CD14-positive monocyte (primary cell): ENCODE measurements around the gene LGALS3. TPM values are rescaled to one million over a fixed set of nuclear protein-coding genes. Genes with fewer than 3 reads are reported as not detected.

Source experiments
- DNase-seq, 3 donors: peaks; one replicate each; pipeline ENCODE4 v3.0.0-alpha.2; 2011 to 2022
- H2AFZ ChIP-seq: 2 replicates; pipeline ENCODE4 v1.6.0; 2012; ENCODE audit warnings: mild to moderate bottlenecking, low read depth, low read length, inconsistent platforms; ENCODE audit not compliant: insufficient read depth, poor library complexity, severe bottlenecking
- H3K27ac ChIP-seq, 2 donors: 1 replicate in 1 of 2; 2 replicates in 1 of 2; pipeline ENCODE4 v1.5.1; 2012 to 2013; ENCODE audit warnings: low read length in 2 of 2, control low read depth in 1 of 2, inconsistent platforms in 1 of 2, low read depth in 1 of 2, mild to moderate bottlenecking in 1 of 2
- H3K27me3 ChIP-seq, 2 donors: one replicate each; pipeline versions ENCODE4 v1.6.0 to v1.6.1; 2011 to 2013; ENCODE audit warnings: low read length in 2 of 2; ENCODE audit not compliant: control insufficient read depth in 2 of 2, insufficient read depth in 2 of 2
- H3K36me3 ChIP-seq, 2 donors: replicated peaks in 1 of 2; 1 replicate in 1 of 2; 2 replicates in 1 of 2; pipeline versions ENCODE4 v1.5.1 to v1.6.1; 2012 to 2013; ENCODE audit warnings: low read length in 2 of 2, control low read depth in 1 of 2, inconsistent platforms in 1 of 2, mild to moderate bottlenecking in 1 of 2; ENCODE audit not compliant: insufficient read depth in 2 of 2, control insufficient read depth in 1 of 2
- H3K4me1 ChIP-seq, 2 donors: 1 replicate in 1 of 2; 2 replicates in 1 of 2; pipeline versions ENCODE4 v1.5.1 to v1.6.1; 2012 to 2013; ENCODE audit warnings: low read length in 2 of 2, control low read depth in 1 of 2, inconsistent platforms in 1 of 2, mild to moderate bottlenecking in 1 of 2, moderate library complexity in 1 of 2; ENCODE audit not compliant: insufficient read depth in 2 of 2, control insufficient read depth in 1 of 2
- H3K4me2 ChIP-seq: replicated peaks from 2 replicates; pipeline ENCODE3; 2012; ENCODE audit warnings: low read length, moderate library complexity, mild to moderate bottlenecking; ENCODE audit not compliant: poor library complexity, severe bottlenecking; ENCODE audit errors: extremely low read depth
- H3K4me3 ChIP-seq, 3 experiments: fragments of 200-600 bp in 1 of 3; sonication (generic) in 1 of 3; replicated peaks in 1 of 3; 1 replicate in 2 of 3; 2 replicates in 1 of 3; pipeline ENCODE4 v1.5.1; 2011 to 2013; ENCODE audit warnings: low read length in 3 of 3, mild to moderate bottlenecking in 3 of 3, control low read depth in 2 of 3, low read depth in 2 of 3, inconsistent platforms in 1 of 3, moderate library complexity in 1 of 3
- H3K79me2 ChIP-seq: 2 replicates; pipeline ENCODE4 v1.6.0; 2012; ENCODE audit warnings: mild to moderate bottlenecking, control low read depth, inconsistent platforms, low read length, moderate library complexity; ENCODE audit not compliant: insufficient read depth
- H3K9ac ChIP-seq: 2 replicates; pipeline ENCODE4 v1.6.0; 2017; ENCODE audit warnings: low read length, mild to moderate bottlenecking; ENCODE audit not compliant: insufficient read depth, poor library complexity, severe bottlenecking
- H3K9me3 ChIP-seq, 2 donors: replicated peaks in 1 of 2; 1 replicate in 1 of 2; 2 replicates in 1 of 2; pipeline versions ENCODE4 v1.5.1 to v1.6.1; 2012 to 2013; ENCODE audit warnings: low read length in 2 of 2, control low read depth in 1 of 2; ENCODE audit not compliant: control insufficient read depth in 1 of 2, insufficient read depth in 1 of 2
- H4K20me1 ChIP-seq: 2 replicates; pipeline ENCODE4 v1.6.0; 2012; ENCODE audit warnings: mild to moderate bottlenecking, low read length, control low read depth, moderate library complexity; ENCODE audit not compliant: insufficient read depth
- H3K27ac Mint-ChIP-seq, 7 donors: one replicate each; pipeline ENCODE4 v1.8.0; 2020; ENCODE audit warnings: mild to moderate bottlenecking in 7 of 7, mixed read lengths in 7 of 7, moderate library complexity in 6 of 7, inconsistent platforms in 2 of 7
- H3K27me3 Mint-ChIP-seq, 3 donors: one replicate each; pipeline ENCODE4 v1.8.0; 2021 to 2022; ENCODE audit warnings: low read depth in 3 of 3, mild to moderate bottlenecking in 3 of 3, mixed read lengths in 3 of 3, moderate library complexity in 3 of 3, inconsistent platforms in 1 of 3
- H3K36me3 Mint-ChIP-seq, 2 donors: one replicate each; pipeline ENCODE4 v1.8.0; 2020; ENCODE audit warnings: mixed read lengths in 2 of 2, inconsistent platforms in 1 of 2, mild to moderate bottlenecking in 1 of 2
- H3K4me1 Mint-ChIP-seq: one replicate; pipeline ENCODE4 v1.8.0; 2020; ENCODE audit warnings: mild to moderate bottlenecking, mixed read lengths
- H3K4me3 Mint-ChIP-seq, 2 donors: one replicate each; pipeline ENCODE4 v1.8.0; 2020; ENCODE audit warnings: mild to moderate bottlenecking in 2 of 2, mixed read lengths in 2 of 2, moderate library complexity in 1 of 2
- H3K9me3 Mint-ChIP-seq, 7 donors: one replicate each; pipeline ENCODE4 v1.8.0; 2020 to 2022; ENCODE audit warnings: mixed read lengths in 7 of 7, mild to moderate bottlenecking in 6 of 7, moderate library complexity in 6 of 7, inconsistent platforms in 2 of 7
- CTCF ChIP-seq: fragments of 200-600 bp; IDR thresholded peaks from one replicate; pipeline ENCODE4 v1.8.0; 2022; ENCODE audit warnings: antibody characterized with exemption, mild to moderate bottlenecking
- WGBS: methylation state at CpG from one replicate; pipeline ENCODE4 v1.1.5; 2013; ENCODE audit warnings: missing lambda C conversion rate; ENCODE audit not compliant: insufficient coverage; 5-methylcytosine and 5-hydroxymethylcytosine counted together
- intact Hi-C, 2 donors: fragments of 100-400 bp; cut with micrococcal nuclease; formaldehyde crosslinking; loops; one replicate each; pipeline versions ENCODE4 v1.15.0 to v1.15.1; 2023
- polyA plus RNA-seq, 3 donors: library from polyadenylated mRNA; depleted of rRNA in 1 of 3; unstranded in 2 of 3; stranded (reverse) in 1 of 3; fragments of 300-500 nt in 2 of 3; fragments of >200 nt in 1 of 3; fragmentation: Illumina TruSeq in 2 of 3; gene quantifications; 1 replicate in 2 of 3; 2 replicates in 1 of 3; pipeline ENCODE4 v1.2.3, GENCODE V29; 2012 to 2021

LGALS3 gene
- polyA plus RNA-seq, 3 donors, result 266 to 878 (median 788) TPM

GRCh38 chr14:55126034-55126433 lies 3.0 kb upstream of the LGALS3 start:
- Mint-ChIP-seq H3K4me3 (no peak overlapping the region), H3K9me3 (peaks cover 0 to 1% (median 0%) of the 10 kb centered on the region in 7 donors)
- intact Hi-C loops, result loop anchor here in 1 of 2 donors (5.0 kb wide), 1 partner anchor 34 kb away; no protein-coding TSS in a partner anchor

DNA sequence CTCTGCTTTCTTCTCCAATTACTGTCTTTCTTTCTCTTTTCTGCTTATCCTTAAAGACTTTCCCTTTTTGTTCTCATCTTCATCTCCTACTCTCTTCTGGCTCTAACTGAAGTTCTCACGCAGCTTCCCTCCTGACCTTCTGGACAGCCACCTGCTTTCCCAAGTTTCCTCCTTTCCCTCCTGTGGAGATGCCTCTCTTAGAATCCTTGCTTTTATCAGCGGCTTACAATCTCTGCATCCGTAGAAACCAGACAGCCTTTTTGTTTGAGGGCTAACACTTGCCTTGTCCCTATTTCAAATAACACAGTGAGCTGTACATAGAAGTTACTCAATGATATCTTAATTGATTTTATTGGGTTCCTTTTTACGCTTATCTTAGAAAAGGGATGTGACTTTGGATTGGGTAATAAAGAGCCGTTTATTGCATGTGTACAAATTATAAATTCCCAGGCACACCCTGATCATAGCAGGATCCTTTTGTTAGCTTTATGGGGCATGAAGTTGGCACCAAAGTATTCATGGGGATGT lies 2.1 kb upstream of the LGALS3 start:
- intact Hi-C loops, result loop anchor here in 1 of 2 donors (5.0 kb wide), 1 partner anchor 35 kb away; no protein-coding TSS in a partner anchor
- H3K9me3 ChIP-seq, result no peaks in the 10 kb centered on the region
- H2AFZ ChIP-seq, result no peak overlapping the region
- H3K4me3 ChIP-seq, result peak overlapping the region in 1 of 3 experiments; percentile 0
- 38% methylated on average over 1 of the region's 5 CpGs for WGBS
- peak; percentile 53 to 70 (median 57) for DNase-seq
- H3K4me1 ChIP-seq, result peaks cover 90 to 93% of the 10 kb centered on the region in 2 donors
- peak overlapping the region; percentile 6 to 93 for H3K27ac ChIP-seq
- H3K4me1 Mint-ChIP-seq, result peaks cover 89% of the 10 kb centered on the region
- no peak for TF ChIP-seq CTCF
- peak overlapping the region; percentile 87 to 96 (median 92) for H3K27ac Mint-ChIP-seq
- peaks cover 15 to 17% of the 10 kb centered on the region in 2 donors for H3K36me3 Mint-ChIP-seq
- no peaks in the 10 kb centered on the region for H3K36me3 ChIP-seq
- peak overlapping the region; percentile 3 to 55 for H3K4me3 Mint-ChIP-seq
- H3K79me2 ChIP-seq, result peaks cover 32% of the 10 kb centered on the region
- H3K27me3 Mint-ChIP-seq, result peaks cover 0 to 4% (median 2%) of the 10 kb centered on the region in 3 donors
- no peak overlapping the region for H3K9ac ChIP-seq
- no peaks in the 10 kb centered on the region for H3K27me3 ChIP-seq
- H3K4me2 ChIP-seq, result no peak overlapping the region
- peaks cover 0 to 1% (median 0%) of the 10 kb centered on the region in 7 donors for H3K9me3 Mint-ChIP-seq
- peaks cover 24% of the 10 kb centered on the region for H4K20me1 ChIP-seq

More at GRCh38 chr14:55126034-55126433, 3.0 kb upstream of the LGALS3 start:
- H3K36me3 Mint-ChIP-seq, result peaks cover 9 to 11% of the 10 kb centered on the region in 2 donors
- Histone ChIP-seq H3K4me2 (peak overlapping the region; percentile 38), H4K20me1 (peaks cover 15% of the 10 kb centered on the region), H3K9me3 (no peaks in the 10 kb centered on the region), H3K79me2 (peaks cover 22% of the 10 kb centered on the region), H3K27me3 (no peaks in the 10 kb centered on the region), H3K4me1 (peaks cover 90 to 93% of the 10 kb centered on the region in 2 donors), H3K9ac (peak overlapping the region; percentile 31), H3K4me3 (no peak overlapping the region), H3K27ac (peak overlapping the region; percentile 79 to 93), H2AFZ (no peak overlapping the region), H3K36me3 (no peaks in the 10 kb centered on the region)
- 80% methylated on average over 2 of the region's 3 CpGs for WGBS
- no peak for TF ChIP-seq CTCF
- peak overlapping the region; percentile 82 to 95 (median 92) for H3K27ac Mint-ChIP-seq
- peak in 2 of 3 donors; percentile 52 to 69 for DNase-seq
- peaks cover 0 to 2% (median 2%) of the 10 kb centered on the region in 3 donors for H3K27me3 Mint-ChIP-seq
- H3K4me1 Mint-ChIP-seq, result peaks cover 88% of the 10 kb centered on the region
